SJSA1 (cell line): ENCODE results near the gene RHOC. TPM values are rescaled to one million over a fixed set of nuclear protein-coding genes. Genes with fewer than 3 reads are reported as not detected.

Source experiments
- DNase-seq, 2 experiments: peaks; one replicate each; pipeline ENCODE4 v3.0.0-alpha.2; 2015 to 2020; ENCODE audit warnings: low spot score in 2 of 2, low read depth in 1 of 2
- H3K27ac ChIP-seq: fragments of 250-450 bp; sonication (Bioruptor Pico); 2 replicates; pipeline ENCODE4 v1.5.1; 2020; ENCODE audit warnings: mild to moderate bottlenecking, moderate library complexity
- H3K27me3 ChIP-seq: fragments of 250-450 bp; sonication (Bioruptor Pico); replicated peaks from 2 replicates; pipeline ENCODE4 v1.5.1; 2020; ENCODE audit warnings: mild to moderate bottlenecking, moderate library complexity
- H3K36me3 ChIP-seq: fragments of 250-450 bp; sonication (Bioruptor Pico); 2 replicates; pipeline ENCODE4 v1.5.1; 2020; ENCODE audit warnings: mild to moderate bottlenecking
- H3K4me1 ChIP-seq: fragments of 250-450 bp; sonication (Bioruptor Pico); replicated peaks from 2 replicates; pipeline ENCODE4 v1.6.1; 2021; ENCODE audit warnings: mild to moderate bottlenecking
- H3K4me3 ChIP-seq: fragments of 250-450 bp; sonication (Bioruptor Pico); 2 replicates; pipeline ENCODE4 v1.5.1; 2020; ENCODE audit warnings: mild to moderate bottlenecking
- H3K9me3 ChIP-seq: fragments of 250-450 bp; sonication (Bioruptor Pico); replicated peaks from 2 replicates; pipeline ENCODE4 v1.5.1; 2020; ENCODE audit warnings: mild to moderate bottlenecking
- total RNA-seq: library from RNA; depleted of rRNA; stranded (reverse); fragments of >200 nt; shearing (Covaris generic); gene quantifications from 2 replicates; pipeline ENCODE4 v1.2.3, GENCODE V29; 2014

The RHOC gene
- total RNA-seq, 1 experiment from 2014 or later = 555 TPM

DNA sequence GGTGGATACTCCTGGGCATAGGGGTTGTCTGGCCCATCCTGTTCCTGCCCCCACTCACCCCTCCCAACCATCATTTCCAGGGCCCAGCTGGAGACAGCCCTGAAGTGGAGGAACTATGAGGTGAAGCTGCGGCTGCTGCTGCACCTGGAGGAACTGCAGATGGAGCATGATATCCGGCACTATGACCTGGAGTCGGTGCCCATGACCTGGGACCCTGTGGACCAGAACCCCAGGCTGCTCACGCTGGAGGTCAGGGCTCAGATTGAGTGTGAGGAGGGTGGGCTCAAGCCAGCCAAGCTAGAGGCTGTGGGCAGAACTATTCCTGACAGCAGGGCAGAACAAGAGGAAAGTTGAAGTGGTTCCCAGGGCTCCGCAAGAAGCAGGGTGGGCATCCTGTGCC, 14.2 kb downstream of the RHOC start:
- H3K27ac ChIP-seq = no peak overlapping the region
- no peak overlapping the region for H3K4me3 ChIP-seq
- H3K27me3 ChIP-seq = no peaks in the 10 kb centered on the region
- DNase-seq = no peak
- no peaks in the 10 kb centered on the region for H3K9me3 ChIP-seq
- peaks cover 85% of the 10 kb centered on the region for H3K36me3 ChIP-seq
- no peaks in the 10 kb centered on the region for H3K4me1 ChIP-seq

- Histone ChIP-seq H3K36me3 (peaks cover 60% of the 10 kb centered on the region), H3K4me1 (no peaks in the 10 kb centered on the region), H3K27ac (no peak overlapping the region), H3K9me3 (no peaks in the 10 kb centered on the region), H3K27me3 (no peaks in the 10 kb centered on the region), H3K4me3 (no peak overlapping the region)
- DNase-seq = no peak
Measured at GRCh38 chr1:112689842-112690237, 17.1 kb downstream of the RHOC start.

DNA sequence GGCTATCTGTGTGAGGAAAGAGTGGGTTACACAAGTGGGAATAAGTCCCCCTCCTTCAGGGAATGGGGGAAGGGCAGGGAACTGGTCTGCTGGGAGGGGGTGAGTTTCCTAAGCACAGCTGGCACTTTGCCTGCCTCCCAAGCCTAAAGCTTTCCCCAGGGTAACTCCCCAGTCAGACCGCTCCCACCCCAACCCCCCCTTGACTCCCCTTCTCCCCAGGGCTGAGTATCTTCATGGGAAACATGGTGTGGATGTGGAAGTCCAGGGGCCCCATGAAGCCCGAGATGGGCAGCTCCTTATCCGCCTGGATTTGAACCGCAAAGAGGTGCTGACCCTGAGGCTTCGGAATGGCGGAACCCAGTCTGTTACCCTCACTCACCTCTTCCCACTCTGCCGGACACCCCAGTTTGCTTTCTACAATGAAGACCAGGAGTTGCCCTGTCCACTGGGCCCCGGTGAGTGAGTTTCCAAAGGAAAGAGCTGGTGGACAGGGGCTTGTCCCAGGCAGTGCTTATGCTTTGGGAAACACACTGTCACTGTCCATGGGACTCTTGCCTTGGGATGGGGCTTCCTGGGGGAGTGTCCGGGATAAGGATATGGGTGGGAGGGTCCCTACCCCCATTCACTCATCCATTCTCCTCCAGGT, 17.6 kb downstream of the RHOC start:
- Histone ChIP-seq H3K36me3 (peaks cover 55% of the 10 kb centered on the region), H3K27me3 (no peaks in the 10 kb centered on the region), H3K9me3 (no peaks in the 10 kb centered on the region), H3K4me1 (no peaks in the 10 kb centered on the region), H3K27ac (no peak overlapping the region), H3K4me3 (no peak overlapping the region)
- no peak for DNase-seq

DNA sequence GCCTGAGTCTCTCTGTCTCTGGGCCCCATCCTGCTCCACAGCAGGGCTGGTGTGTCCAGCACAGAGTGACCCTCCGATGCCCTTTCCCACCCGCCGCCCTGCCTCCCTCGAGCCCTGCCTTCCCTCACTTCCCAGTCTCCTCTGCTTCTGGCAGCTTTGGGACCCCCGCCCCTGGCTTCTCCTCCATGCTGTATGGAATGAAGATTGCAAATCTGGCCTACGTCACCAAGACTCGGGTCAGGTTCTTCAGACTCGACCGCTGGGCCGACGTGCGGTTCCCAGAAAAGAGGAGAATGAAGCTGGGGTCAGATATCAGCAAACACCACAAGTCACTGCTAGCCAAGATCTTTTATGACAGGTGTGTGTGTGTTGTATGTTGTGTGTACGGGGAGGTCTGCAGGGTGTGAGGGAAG, 18.1 kb downstream of the RHOC start:
- no peaks in the 10 kb centered on the region for H3K4me1 ChIP-seq
- H3K27ac ChIP-seq = no peak overlapping the region
- no peak for DNase-seq
- no peaks in the 10 kb centered on the region for H3K9me3 ChIP-seq
- H3K27me3 ChIP-seq = no peaks in the 10 kb centered on the region
- peaks cover 50% of the 10 kb centered on the region for H3K36me3 ChIP-seq
- H3K4me3 ChIP-seq = no peak overlapping the region

GRCh38 chr1:112687785-112688496, 19.0 kb downstream of the RHOC start:
- Histone ChIP-seq H3K27me3 (no peaks in the 10 kb centered on the region), H3K27ac (no peak overlapping the region), H3K4me3 (no peak overlapping the region), H3K36me3 (peaks cover 43% of the 10 kb centered on the region), H3K4me1 (peaks cover 4% of the 10 kb centered on the region; the same call in 1 of the 2 replicates), H3K9me3 (no peaks in the 10 kb centered on the region)
- no peak for DNase-seq

- Histone ChIP-seq H3K27me3 (no peaks in the 10 kb centered on the region), H3K27ac (no peak overlapping the region), H3K9me3 (no peaks in the 10 kb centered on the region), H3K4me3 (no peak overlapping the region), H3K36me3 (peaks cover 37% of the 10 kb centered on the region), H3K4me1 (peaks cover 4% of the 10 kb centered on the region; the same call in 1 of the 2 replicates)
- no peak for DNase-seq
Measured at GRCh38 chr1:112687361-112687760, 19.6 kb downstream of the RHOC start.

DNA sequence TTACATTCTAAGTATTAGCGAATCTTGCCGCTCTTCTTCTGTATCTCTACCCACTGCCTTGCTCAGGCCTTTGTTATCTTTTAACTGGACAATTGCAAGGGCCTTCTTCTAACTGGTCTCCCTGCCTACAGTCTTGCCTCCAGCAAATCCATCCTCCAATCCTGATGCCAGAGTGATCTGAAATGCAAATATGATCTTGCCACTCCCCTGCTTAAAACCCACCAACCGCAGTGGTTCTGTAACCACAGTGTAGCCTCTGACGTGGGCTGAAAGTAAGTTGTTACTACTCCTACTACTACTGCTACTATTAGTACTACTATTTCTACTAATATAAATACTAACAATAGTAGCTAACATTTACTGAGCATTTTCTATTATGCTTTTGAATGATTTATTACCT, 20.1 kb downstream of the RHOC start:
- no peak overlapping the region for H3K27ac ChIP-seq
- H3K9me3 ChIP-seq = no peaks in the 10 kb centered on the region
- H3K27me3 ChIP-seq = no peaks in the 10 kb centered on the region
- peaks cover 4% of the 10 kb centered on the region; the same call in 1 of the 2 replicates for H3K4me1 ChIP-seq
- peaks cover 32% of the 10 kb centered on the region for H3K36me3 ChIP-seq
- H3K4me3 ChIP-seq = no peak overlapping the region
- DNase-seq = no peak

DNA sequence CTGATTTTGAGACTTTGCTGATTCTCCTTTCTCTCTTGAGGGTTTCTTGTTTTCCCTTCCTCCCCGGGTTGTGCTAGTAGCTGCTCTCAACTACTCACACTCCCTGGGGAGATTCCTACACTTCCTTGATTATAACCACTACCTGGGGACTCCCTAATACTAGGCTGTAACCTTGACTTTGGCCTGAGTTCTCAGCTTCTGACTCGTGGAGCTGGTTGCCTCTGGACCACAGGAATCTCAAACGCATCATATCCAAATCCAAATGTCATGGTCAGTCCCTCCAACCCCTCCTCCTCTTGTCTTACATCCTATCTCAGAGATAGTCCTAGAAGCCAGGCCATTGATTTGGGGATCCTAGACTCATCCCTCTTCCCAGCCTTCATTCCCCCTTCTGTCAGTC, 20.5 kb downstream of the RHOC start:
- Histone ChIP-seq H3K4me3 (no peak overlapping the region), H3K9me3 (no peaks in the 10 kb centered on the region), H3K27ac (no peak overlapping the region), H3K27me3 (no peaks in the 10 kb centered on the region), H3K4me1 (peaks cover 4% of the 10 kb centered on the region; the same call in 1 of the 2 replicates), H3K36me3 (peaks cover 28% of the 10 kb centered on the region)
- no peak for DNase-seq

- H3K27me3 ChIP-seq = no peaks in the 10 kb centered on the region
- H3K4me1 ChIP-seq = peaks cover 4% of the 10 kb centered on the region; the same call in 1 of the 2 replicates
- H3K9me3 ChIP-seq = no peaks in the 10 kb centered on the region
- no peak for DNase-seq
- no peak overlapping the region for H3K27ac ChIP-seq
- no peak overlapping the region for H3K4me3 ChIP-seq
- peaks cover 23% of the 10 kb centered on the region for H3K36me3 ChIP-seq
Measured at GRCh38 chr1:112685913-112686312, 21.0 kb downstream of the RHOC start.

GRCh38 chr1:112678605-112679004, 28.3 kb downstream of the RHOC start:
- H3K27ac ChIP-seq = no peak overlapping the region
- peaks cover 20% of the 10 kb centered on the region for H3K36me3 ChIP-seq
- no peak overlapping the region for H3K4me3 ChIP-seq
- H3K27me3 ChIP-seq = no peaks in the 10 kb centered on the region
- DNase-seq = no peak
- no peaks in the 10 kb centered on the region for H3K9me3 ChIP-seq
- peaks cover 22% of the 10 kb centered on the region for H3K4me1 ChIP-seq

DNA sequence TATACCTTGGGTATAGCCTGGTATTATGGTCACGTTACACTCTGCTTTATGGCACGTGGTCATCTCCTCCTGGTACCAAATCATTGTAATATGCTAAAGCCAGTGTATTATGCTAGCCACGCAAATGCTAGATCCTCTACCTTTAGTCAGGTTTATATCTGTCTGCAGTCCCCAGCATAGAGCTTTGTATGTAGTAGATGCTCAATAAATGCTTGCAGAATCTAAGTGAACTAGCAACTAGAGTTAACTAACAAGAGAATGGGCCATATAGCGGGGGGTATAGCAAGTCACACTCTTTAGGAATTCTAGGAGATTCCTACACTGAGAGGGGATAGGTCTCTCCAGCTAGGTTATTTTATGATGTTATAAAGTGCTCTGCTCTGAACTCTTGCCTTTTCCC, 29.4 kb downstream of the RHOC start:
- Histone ChIP-seq H3K27ac (no peak overlapping the region), H3K27me3 (no peaks in the 10 kb centered on the region), H3K36me3 (peaks cover 27% of the 10 kb centered on the region), H3K9me3 (no peaks in the 10 kb centered on the region), H3K4me3 (no peak overlapping the region), H3K4me1 (peaks cover 29% of the 10 kb centered on the region)
- DNase-seq = no peak

- Histone ChIP-seq H3K27ac (no peak overlapping the region), H3K4me1 (peaks cover 31% of the 10 kb centered on the region), H3K4me3 (no peak overlapping the region), H3K27me3 (no peaks in the 10 kb centered on the region), H3K36me3 (peaks cover 35% of the 10 kb centered on the region), H3K9me3 (no peaks in the 10 kb centered on the region)
- DNase-seq = no peak
Measured at GRCh38 chr1:112676543-112676942, 30.4 kb downstream of the RHOC start.

DNA sequence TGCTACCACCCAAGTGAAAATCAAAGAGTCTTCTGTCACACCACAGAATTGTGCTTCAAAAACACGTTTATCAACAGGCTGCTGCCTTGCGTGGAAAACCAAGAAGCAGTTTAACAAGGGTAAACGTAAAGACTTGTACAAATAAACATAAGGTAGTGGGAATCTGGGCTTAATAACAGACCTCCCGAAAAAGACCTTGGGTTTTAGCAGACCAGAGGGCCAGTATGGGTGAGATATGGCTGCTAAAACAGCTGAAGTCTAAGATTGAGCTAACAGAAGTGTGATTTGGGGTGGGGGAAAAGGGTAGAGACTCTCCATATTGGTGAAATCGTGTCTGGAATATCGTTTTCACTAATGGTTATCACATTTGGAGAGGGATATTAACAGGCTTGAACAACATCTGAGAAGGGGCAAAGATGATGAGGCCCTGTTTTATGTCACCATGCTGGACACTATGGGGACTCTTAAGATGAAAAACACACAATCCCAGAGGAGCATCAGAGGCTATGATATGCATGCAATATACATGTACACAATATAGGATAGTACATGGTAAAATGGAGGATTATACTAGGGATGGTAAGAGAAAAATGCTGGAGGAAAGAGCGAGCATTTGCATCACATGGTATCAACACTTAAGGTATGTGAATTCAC, 31.1 kb downstream of the RHOC start:
- H3K36me3 ChIP-seq = peaks cover 42% of the 10 kb centered on the region
- H3K4me1 ChIP-seq = peaks cover 31% of the 10 kb centered on the region
- DNase-seq = no peak

More for the DNA sequence above, 31.1 kb downstream of the RHOC start:
- Histone ChIP-seq H3K4me3 (peak overlapping the region; percentile 89), H3K27me3 (no peaks in the 10 kb centered on the region), H3K9me3 (no peaks in the 10 kb centered on the region), H3K27ac (no peak overlapping the region; the same call in 1 of the 2 replicates)
